GM19099 (cell line): ENCODE results near the gene CGB1.

ENCODE experiments used
- POLR2A ChIP-seq: IDR thresholded peaks from 3 replicates; pipeline ENCODE4 v1.6.1; 2011; ENCODE audit warnings: low read depth; ENCODE audit not compliant: insufficient read length; ENCODE audit errors: extremely low read depth

Gene CGB1

GRCh38 chr19:49020931-49021895 lies 15.5 kb downstream of the CGB1 start:
- TF ChIP-seq POLR2A, result no peak

- no peak for TF ChIP-seq POLR2A
Measured at GRCh38 chr19:49020342-49020741, 16.4 kb downstream of the CGB1 start.

DNA sequence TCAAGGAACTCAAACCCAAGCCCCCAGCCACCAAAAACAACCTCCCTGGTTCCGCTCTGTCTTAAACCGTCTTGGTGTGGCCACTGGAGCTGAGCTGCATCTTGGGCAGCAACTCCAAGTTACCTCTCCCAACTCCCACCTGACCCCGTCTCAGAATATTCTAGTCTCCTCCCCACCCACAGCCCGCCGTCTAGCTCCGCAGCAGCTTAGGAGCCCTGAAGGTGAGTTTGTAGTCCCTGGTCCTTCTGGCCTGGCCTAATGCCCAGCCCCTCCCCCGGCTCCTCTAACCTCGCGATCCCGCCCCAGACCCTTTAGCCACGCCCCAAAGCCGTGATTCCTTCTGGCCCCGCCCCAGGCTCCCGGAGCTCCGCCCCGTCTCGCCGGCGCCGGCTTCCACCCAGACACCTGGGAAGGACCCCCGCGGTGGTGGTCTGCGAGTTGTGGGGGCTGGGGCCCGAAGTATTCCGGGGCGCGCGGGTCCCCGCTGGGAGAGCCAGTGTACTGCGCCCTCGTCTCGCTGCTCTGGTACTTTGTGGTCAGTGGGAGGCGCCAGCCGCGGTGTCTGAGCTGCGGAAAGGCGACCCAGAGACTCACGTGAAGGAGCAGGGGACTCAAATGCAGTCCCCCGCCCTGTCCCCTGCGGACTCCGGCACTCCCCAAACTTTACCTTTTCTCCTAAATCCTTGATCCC lies 17.3 kb downstream of the CGB1 start:
- TF ChIP-seq POLR2A, result no peak

GRCh38 chr19:49017666-49018351 lies 18.9 kb downstream of the CGB1 start:
- no peak for TF ChIP-seq POLR2A

DNA sequence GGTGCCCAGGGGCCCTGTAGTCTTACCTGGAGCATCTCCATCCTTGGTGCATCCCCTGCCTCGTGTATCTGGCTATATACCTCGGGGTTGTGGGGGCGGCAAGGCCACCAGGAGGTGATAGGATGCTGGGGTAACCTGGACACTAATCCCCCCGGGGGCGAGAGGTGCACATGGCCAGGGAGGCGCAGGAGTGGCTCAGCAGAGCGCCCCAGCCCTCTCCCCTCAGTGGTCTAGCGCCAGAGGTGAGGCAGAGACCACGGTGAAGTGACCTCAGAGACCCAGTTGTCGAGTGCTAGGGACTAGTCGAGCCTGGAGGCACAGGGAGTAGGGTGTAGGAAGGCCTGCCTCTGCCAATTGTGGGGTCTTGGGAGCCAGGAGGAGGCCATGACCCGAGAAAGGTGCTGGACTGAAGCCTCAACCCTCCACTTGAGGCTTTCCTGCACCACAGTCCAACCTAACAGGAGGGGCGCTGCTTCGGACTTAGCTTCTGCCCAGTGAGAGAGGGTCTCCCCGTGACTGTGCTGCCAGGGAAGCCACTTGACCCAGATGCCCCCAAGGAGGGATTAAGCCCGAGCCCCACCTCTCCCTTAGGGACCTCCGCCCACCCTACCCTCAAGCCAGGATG lies 19.5 kb downstream of the CGB1 start, which contains the start of gene LHB:
Gene LHB (minus strand): TSS at position 51 of the 625 bp plus-strand sequence. CDS start 10 bp downstream, at position 41.
- TF ChIP-seq POLR2A, result no peak

DNA sequence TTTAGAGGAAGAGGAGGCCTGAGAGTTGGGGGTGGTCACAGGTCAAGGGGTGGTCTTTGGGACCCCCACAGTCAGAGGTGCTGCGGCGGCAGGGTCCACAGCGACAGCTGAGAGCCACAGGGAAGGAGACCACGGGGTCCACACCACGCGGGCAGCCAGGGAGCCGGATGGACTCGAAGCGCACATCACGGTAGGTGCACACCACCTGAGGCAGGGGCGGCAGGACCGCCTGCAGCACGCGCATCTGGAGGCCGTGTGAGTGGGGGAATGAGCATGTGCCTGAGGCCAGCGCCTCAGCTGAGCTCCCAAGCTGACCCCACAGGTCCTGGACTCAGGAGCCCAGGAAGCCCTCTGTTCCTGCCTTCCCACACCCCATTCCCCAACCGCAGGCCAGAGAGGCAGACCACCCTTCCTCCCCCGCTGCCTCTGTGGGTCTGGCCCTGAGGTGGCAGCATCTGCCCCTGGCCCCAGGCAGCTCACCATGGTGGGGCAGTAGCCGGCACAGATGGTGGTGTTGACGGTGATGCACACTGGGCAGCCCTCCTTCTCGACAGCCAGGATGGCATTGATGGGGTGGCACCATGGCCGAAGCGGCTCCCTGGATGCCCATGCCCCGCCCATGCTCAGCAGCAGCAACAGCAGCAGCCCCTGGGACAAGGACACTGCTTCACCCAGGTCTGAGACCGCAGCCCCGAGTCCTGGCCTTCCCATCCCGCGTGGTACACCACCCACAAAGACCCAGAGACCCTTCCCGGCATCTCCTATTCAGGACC lies 20.4 kb downstream of the CGB1 start:
- no peak for TF ChIP-seq POLR2A

- no peak for TF ChIP-seq POLR2A
Measured at GRCh38 chr19:49014870-49015255, 21.8 kb downstream of the CGB1 start.

DNA sequence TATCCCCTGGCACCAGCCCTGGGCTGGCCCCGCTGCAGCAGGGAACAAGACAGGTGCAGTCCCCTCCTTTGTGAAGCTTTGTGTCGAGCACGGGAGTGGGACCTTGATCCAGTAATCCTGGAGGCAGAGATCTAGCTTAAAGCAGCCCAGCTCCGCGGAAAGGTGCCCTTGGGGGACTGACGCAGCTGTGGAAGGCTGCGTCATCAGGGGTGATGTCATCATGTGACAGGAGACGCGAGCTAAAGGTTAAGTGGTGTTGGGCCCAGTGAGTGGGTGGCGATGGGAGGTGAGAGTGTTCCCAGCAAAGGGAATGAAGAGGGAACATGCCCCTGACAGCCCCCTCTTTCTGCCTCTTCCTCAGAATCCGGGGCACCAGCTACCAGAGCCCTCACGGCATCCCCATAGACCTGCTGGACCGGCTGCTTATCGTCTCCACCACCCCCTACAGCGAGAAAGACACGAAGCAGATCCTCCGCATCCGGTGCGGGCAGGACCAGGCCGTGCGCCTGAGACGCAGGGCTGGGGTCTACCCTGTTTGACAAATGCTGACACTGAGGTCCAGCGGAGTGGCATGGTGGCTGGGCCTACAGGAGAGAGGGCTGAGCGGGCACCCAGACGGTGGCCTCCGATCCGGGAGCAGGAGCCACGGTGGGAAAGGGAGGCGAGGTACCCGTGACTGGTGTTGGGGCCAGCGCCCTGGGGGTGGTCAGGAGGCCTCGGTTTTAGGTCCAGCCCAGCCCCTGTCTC lies 22.4 kb downstream of the CGB1 start:
- no peak for TF ChIP-seq POLR2A

DNA sequence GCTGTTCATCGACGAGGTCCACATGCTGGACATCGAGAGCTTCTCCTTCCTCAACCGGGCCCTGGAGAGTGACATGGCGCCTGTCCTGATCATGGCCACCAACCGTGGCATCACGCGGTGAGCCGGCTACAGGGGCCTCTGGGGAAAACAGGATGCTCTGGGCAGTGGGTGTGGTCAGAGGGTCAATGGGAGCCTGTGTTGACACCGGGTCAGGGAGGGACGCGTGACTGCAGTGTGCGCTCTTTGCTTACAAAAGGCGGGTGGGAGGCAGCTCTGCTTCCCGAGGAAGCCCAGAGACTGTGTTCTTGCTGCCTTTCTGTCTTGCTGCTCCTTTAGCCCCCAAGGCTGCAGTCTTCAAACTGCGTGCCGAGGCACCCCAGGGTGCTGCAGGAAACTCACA lies 25.5 kb downstream of the CGB1 start:
- TF ChIP-seq POLR2A, result no peak

- TF ChIP-seq POLR2A, result no peak
Measured at GRCh38 chr19:49010453-49010852, 26.2 kb downstream of the CGB1 start.

- TF ChIP-seq POLR2A, result no peak
Measured at GRCh38 chr19:49009828-49010227, 26.9 kb downstream of the CGB1 start.

GRCh38 chr19:49006905-49007304 lies 29.8 kb downstream of the CGB1 start:
- no peak for TF ChIP-seq POLR2A

GRCh38 chr19:49004964-49005614 lies 31.6 kb downstream of the CGB1 start:
- TF ChIP-seq POLR2A, result no peak
